GM12872 (cell line): ENCODE data around the gene CHP2.

Experiments used
- TF ChIP-seq, protein P1 (sequence below): IDR thresholded peaks from 3 replicates; pipeline ENCODE4 v1.5.1; 2011; ENCODE audit warnings: low read depth, mild to moderate bottlenecking, low read length, moderate library complexity; ENCODE audit not compliant: insufficient read depth

CHP2 gene

DNA sequence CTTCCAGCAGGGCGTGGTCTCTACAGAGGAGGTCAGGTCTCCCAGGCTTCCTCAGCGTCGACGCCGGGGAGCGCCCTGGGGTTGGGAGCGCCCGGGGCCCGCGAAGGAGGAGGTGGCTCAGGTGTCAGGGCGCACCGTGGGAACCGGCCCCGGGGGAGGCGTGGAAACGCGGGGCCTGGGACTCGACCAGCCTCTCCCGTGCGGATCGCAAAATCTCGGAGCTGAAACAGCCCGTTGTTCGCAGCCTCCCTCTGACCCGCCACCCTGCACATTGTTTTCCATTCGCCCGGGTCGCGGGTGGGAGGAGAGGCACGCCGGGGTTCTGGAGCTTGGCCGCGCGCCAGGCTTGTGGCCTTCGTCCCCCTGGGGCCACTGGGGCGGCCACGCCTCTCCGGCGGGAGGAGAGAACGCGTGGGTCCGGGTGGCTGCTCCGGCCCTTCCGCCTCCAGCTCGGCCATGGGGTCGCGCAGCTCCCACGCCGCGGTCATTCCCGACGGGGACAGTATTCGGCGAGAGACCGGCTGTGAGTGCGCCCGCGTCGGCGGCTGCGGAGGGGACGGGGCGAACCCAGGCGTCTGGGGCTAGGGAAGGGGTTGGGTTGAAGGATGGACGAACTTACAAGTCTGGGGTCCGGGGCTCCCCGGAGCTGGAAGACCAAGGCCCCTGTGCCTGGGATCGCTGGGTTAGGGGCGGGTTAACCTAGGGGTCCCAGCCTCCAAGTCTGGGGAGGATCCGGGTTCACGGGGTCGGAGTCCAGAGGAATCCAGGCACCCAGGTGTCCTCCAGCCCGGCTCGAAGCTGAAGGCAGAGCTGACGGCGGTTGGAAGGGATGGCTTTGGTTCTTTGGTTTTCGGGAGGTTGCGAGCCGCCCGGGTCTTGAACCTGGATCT lies at the start of gene CHP2:
TSS of gene CHP2 (plus strand) at position 433 of the 890 bp plus-strand sequence. CDS start at position 457, 24 bp downstream.
- TF ChIP-seq, protein P1, sequence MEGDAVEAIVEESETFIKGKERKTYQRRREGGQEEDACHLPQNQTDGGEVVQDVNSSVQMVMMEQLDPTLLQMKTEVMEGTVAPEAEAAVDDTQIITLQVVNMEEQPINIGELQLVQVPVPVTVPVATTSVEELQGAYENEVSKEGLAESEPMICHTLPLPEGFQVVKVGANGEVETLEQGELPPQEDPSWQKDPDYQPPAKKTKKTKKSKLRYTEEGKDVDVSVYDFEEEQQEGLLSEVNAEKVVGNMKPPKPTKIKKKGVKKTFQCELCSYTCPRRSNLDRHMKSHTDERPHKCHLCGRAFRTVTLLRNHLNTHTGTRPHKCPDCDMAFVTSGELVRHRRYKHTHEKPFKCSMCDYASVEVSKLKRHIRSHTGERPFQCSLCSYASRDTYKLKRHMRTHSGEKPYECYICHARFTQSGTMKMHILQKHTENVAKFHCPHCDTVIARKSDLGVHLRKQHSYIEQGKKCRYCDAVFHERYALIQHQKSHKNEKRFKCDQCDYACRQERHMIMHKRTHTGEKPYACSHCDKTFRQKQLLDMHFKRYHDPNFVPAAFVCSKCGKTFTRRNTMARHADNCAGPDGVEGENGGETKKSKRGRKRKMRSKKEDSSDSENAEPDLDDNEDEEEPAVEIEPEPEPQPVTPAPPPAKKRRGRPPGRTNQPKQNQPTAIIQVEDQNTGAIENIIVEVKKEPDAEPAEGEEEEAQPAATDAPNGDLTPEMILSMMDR = no peak

DNA sequence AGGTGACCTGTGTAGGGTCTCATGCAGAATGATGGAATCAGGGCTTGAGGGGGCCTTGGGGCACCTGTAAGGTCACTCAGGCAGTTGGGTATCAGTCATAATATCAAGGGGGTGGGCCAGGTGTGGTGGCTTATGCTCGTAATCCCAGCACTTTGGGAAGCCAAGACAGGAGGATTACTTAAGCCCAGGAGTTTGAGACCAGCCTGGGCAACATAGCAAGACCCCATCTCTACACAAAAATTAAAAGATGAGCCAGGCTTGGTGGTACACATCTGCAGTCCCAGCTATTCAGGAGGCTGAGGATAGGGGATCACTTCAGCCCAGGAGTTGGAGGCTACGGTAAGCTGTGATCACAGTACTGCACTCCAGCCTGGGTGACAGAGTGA lies 49.3 kb upstream of the CHP2 start:
- TF ChIP-seq, protein P1 = no peak

DNA sequence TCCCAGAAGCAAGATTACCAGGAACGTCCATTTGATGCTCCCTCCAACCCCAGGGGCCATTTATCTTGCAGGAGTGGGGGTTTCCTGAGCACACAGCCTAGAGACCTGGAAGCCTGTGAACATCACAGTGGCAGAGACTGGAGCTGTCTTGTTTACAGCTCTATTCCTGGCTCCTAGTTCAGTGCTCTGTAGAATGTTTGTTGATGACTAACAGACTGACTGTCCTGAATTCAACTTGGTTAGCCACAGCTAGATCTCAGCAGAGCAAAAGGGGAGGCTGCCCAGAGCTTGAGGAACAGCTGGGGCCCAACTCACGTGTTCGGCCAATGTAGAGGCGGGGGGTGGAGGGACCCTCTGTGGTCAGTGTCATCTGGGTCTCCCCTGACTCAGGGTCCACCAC lies 48.4 kb upstream of the CHP2 start:
- TF ChIP-seq, protein P1 = no peak

DNA sequence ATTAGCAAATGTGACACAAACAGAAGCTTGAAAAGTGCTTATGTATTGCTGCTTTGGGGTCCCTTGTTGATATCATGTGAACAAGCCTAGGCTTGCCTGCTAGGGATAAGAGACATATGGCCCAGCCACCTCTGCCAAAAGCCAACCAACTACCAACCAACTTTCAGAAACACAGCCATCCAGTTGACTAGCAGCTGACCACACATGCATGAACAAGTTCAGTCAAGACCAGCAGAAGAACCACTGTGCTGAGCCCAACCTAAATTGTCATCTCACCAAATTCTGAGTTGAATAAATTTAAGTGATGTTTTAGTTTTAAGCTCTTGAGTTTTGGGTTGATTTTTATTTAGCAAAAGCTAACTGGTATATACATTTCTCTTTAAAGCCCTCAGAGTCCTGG lies 45.3 kb upstream of the CHP2 start:
- TF ChIP-seq, protein P1 = no peak

DNA sequence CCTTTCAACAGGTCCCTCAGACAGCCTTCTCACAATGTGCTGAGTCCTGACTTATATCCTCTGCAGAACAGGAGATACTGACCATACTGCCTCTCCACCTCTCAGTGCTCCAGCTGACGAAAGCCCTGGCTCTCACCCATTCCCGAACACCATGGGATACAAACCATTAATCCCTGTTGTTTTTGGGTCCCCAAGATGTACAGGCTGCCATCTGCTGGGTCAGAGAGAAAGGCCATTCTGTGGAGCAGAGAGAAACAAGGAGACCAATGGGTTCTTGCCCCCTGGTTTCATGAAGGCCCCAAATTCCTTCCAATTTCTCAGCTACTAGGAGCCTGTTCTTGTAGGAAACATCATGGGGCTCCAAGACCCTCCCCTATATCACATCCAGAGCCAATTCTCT lies 44.8 kb upstream of the CHP2 start:
- TF ChIP-seq, protein P1 = no peak

DNA sequence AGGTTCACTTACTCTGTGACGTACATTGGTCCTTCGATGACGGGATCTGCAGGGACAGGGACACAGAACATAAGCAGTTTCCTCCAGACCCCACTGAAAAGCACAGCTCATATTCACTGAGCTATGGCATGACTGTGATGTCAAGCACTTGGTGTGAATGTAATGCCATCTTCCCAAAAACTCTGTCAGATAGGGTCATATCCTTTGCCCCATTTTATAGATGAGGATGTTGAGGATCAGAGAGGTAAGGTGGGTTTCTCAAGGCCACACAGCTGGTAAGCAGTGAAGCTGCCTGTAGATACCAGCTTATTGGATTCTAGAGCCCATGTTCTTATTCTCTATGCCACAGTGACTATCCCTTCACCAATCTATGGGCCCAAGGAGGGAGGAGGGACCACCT lies 44.3 kb upstream of the CHP2 start:
- TF ChIP-seq, protein P1 = no peak

DNA sequence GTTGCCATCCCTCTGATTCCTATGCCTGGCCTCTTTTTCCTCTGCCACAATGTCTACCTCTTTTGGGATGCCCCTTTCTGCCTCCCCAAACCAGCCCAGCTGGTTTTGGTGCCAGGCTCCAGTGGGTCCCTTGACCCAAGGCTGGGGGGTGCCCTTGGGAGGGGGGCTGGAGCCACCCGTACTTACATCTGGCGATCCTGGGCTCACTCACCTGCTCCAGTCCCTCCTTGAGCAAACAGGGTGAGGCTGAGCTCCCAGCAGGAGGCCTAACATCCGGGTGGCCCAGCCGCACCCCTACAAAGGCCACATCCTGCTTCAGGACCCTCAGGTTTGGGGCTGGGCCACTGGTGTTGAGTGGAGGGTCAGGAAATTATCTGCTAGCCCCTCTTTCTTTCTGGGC lies 43.0 kb upstream of the CHP2 start:
- TF ChIP-seq, protein P1 = no peak
